Mammary epithelial cell (primary cell): ENCODE results near the gene PLA2G4E.

Experiments
- CTCF ChIP-seq, 2 donors: IDR thresholded peaks in 1 of 2; conservative IDR thresholded peaks in 1 of 2; 2 replicates each; pipeline ENCODE4 v1.5.1; 2011 to 2012; ENCODE audit warnings: inconsistent platforms in 2 of 2, low read length in 2 of 2, mild to moderate bottlenecking in 2 of 2, control low read depth in 1 of 2, low read depth in 1 of 2; ENCODE audit not compliant: insufficient read depth in 1 of 2; ENCODE audit errors: extremely low read depth in 1 of 2
- EZH2 ChIP-seq: IDR thresholded peaks from 2 replicates; pipeline ENCODE4 v1.6.1; 2012; ENCODE audit warnings: low read length, inconsistent platforms, borderline replicate concordance

DNA sequence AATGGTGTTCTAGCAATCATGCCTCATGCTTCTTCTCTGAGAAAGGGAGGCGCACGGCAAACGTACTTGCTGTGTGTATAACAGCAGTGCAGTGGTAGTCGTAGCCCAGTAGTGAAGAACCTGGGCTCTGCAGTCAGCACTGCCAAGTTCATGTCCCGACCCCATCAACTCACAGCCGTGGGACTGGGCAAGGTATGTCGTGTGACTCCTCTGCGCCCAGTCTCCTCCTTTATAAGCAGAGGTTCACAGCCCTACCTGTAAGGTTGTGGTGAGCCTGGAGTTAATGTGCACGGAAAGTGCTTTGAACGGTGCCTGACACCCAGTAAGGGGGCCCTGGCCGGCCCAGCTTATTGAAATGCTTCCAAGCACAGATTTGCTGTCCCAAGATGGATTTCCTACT is 75.1 kb downstream of the PLA2G4E start:
- no peak for TF ChIP-seq CTCF (conservative IDR thresholded peaks at IDR 0.05 in 1 of 2, IDR thresholded peaks at IDR 0.05 in 1 of 2; ENCODE audit: extremely low read depth in 1 of 2, insufficient read depth in 1 of 2, low read depth in 1 of 2, low read length in 2 of 2)
- no peak for TF ChIP-seq EZH2
